Measurements from ENCODE around the gene TCF25. TPM values are rescaled to one million over a fixed set of nuclear protein-coding genes. Genes with fewer than 3 reads are reported as not detected.
"Not testable (repeated sequence)": the region's sequence is repeated elsewhere in the genome, so short reads cannot be mapped to it uniquely, and the experiment has no call there.

Gene TCF25
- total and polyA plus RNA-seq, 3 donors from 2014 or later, result 225 to 345 (median 334) TPM

- H3K36me3 ChIP-seq (ENCODE audit: low read depth, missing control alignments); H3K27me3 ChIP-seq; H3K27ac ChIP-seq; H3K4me1 ChIP-seq; H3K4me3 ChIP-seq; H3K9me3 ChIP-seq; DNase-seq; intact Hi-C loops (cut with DNase I; ENCODE audit: low total_unique reads): not testable (repeated sequence)
- WGBS, 2 donors, result 70 to 81% methylated on average over 15 of the region's 15 CpGs
Observed at GRCh38 chr16:89836484-89836883, 36.9 kb upstream of the TCF25 start.

- intact Hi-C loops (cut with DNase I; ENCODE audit: low total_unique reads), result no loop called here
- Histone ChIP-seq H3K4me1 (no peaks in the 10 kb centered on the region), H3K27me3 (no peaks in the 10 kb centered on the region), H3K9me3 (no peaks in the 10 kb centered on the region), H3K27ac (no peak overlapping the region), H3K36me3 (ENCODE audit: low read depth, missing control alignments) (no peaks in the 10 kb centered on the region), H3K4me3 (no peak overlapping the region)
- WGBS, 2 donors, result 92 to 93% methylated on average over 15 to 17 of the region's 17 CpGs
- DNase-seq, result no peak
- no peak for TF ChIP-seq POLR2A (IDR thresholded peaks at IDR 0.05)
- no peak for TF ChIP-seq CTCF (IDR thresholded peaks at IDR 0.05)
Observed at GRCh38 chr16:89837014-89837546, 36.3 kb upstream of the TCF25 start.

GRCh38 chr16:89841275-89841674, 32.1 kb upstream of the TCF25 start:
- Histone ChIP-seq H3K27ac (no peak overlapping the region), H3K4me1 (no peaks in the 10 kb centered on the region), H3K36me3 (ENCODE audit: low read depth, missing control alignments) (no peaks in the 10 kb centered on the region), H3K27me3 (no peaks in the 10 kb centered on the region), H3K9me3 (no peaks in the 10 kb centered on the region), H3K4me3 (no peak overlapping the region)
- DNase-seq, result no peak
- TF ChIP-seq CTCF (IDR thresholded peaks at IDR 0.05), result no peak
- no peak for TF ChIP-seq POLR2A (IDR thresholded peaks at IDR 0.05)
- intact Hi-C loops (cut with DNase I; ENCODE audit: low total_unique reads), result no loop called here
- WGBS, 2 donors, result 88 to 91% methylated on average over 10 of the region's 10 CpGs

- 79 to 82% methylated on average over 23 to 26 of the region's 26 CpGs for WGBS, 2 donors
- H3K4me1 ChIP-seq, result peaks cover 4% of the 10 kb centered on the region
- H3K9me3 ChIP-seq, result no peaks in the 10 kb centered on the region
- TF ChIP-seq CTCF (IDR thresholded peaks at IDR 0.05), result no peak
- no peak for TF ChIP-seq POLR2A (IDR thresholded peaks at IDR 0.05)
- H3K27me3 ChIP-seq, result no peaks in the 10 kb centered on the region
- no peaks in the 10 kb centered on the region for H3K36me3 ChIP-seq (ENCODE audit: low read depth, missing control alignments)
- no peak overlapping the region for H3K27ac ChIP-seq
- no peak for DNase-seq
- H3K4me3 ChIP-seq, result no peak overlapping the region
- intact Hi-C loops (cut with DNase I; ENCODE audit: low total_unique reads), result no loop called here
Observed at GRCh38 chr16:89842471-89843408, 30.7 kb upstream of the TCF25 start.

- no peak overlapping the region for H3K27ac ChIP-seq
- WGBS, 2 donors, result 86 to 88% methylated on average over 17 to 20 of the region's 20 CpGs
- peaks cover 5% of the 10 kb centered on the region for H3K4me1 ChIP-seq
- DNase-seq, result no peak
- no peak overlapping the region for H3K4me3 ChIP-seq
- no peaks in the 10 kb centered on the region for H3K36me3 ChIP-seq (ENCODE audit: low read depth, missing control alignments)
- no peaks in the 10 kb centered on the region for H3K27me3 ChIP-seq
- no peaks in the 10 kb centered on the region for H3K9me3 ChIP-seq
- TF ChIP-seq POLR2A (IDR thresholded peaks at IDR 0.05) (no peak), CTCF (IDR thresholded peaks at IDR 0.05) (no peak)
- intact Hi-C loops (cut with DNase I; ENCODE audit: low total_unique reads), result no loop called here
Observed at GRCh38 chr16:89843409-89844350, 29.7 kb upstream of the TCF25 start.

All from testis (tissue), 3 donors.